Activated CD8-positive, alpha-beta memory T cell treated with anti-CD3 and anti-CD28 coated beads for 1 hour (primary cell): Measurements from ENCODE around the gene RHBDL3.

Experiments
- DNase-seq, 2 donors: peaks; one replicate each; pipeline ENCODE4 v3.0.0-alpha.2; 2020; ENCODE audit warnings: low read depth in 1 of 2; ENCODE audit errors: extremely low read depth in 1 of 2

The RHBDL3 gene

DNA sequence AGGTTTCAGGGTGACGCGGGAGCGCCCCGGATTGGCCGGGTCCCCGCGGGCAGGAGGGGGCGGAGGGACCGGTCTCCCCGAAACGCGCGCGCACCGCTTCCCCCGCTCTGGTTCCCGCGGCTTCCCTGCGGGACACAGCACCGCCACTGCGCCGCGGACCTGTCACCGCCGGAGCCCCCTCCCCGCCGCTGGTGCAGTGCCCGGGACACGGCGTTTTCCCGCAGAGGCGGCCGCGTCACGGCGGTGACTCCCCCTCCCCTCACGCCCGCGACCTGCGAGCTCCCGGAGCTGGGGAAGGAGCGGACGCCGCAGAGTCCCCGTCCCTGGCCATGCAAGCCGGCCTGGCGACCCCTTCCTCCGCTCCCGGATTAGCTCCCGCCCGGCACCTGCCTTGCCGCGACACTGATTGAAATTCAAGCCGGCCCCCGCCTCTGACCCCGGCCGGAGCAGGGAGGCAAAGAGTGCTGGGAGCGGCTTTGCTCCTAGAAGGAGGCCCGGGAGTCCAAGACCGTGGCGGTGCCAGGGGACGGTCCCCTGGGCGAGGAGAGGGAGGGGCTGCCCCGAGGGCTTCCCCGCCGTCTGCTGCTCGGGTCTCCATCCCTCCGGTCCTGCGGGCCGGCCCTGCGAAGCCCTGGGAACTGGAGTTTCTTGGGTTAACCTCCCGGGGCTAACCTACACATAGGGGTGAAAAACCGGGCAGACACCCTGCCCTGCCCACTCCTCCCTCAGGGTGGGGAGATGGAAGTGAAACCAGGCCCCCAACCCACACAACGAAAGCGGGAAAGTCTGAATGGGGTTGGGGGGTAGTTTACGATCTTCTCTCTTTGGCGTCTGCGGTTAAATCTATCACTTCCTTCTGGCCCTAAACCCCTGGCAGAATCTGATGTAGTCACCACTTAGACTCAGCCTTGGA lies 1.0 kb downstream of the RHBDL3 start:
- no peak for DNase-seq

DNA sequence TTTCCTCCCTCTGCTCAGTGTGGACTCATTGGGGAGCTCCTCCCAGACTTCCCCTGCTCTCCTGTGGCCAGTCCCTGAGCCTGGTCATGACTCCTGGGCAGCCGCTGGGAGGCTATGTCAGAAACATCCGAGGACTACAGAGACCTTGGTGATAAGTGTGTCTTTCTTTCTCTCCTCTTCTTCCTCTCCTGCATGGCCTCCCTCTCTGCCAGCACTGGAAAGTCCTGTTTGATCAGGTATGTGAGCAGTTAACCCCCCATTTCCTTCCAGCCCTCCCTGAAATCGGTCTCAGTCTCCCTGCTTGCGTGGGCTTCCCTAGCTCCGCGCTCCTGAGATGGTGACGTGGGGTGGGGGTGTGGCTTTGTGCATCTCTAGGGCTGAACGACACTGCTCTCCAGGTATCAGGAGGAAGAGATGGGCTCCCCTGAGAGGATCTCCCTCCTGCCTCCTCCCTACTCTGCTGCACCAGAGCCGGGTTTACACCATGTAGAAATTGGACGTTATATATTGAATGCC lies 2.1 kb downstream of the RHBDL3 start:
- no peak for DNase-seq

DNA sequence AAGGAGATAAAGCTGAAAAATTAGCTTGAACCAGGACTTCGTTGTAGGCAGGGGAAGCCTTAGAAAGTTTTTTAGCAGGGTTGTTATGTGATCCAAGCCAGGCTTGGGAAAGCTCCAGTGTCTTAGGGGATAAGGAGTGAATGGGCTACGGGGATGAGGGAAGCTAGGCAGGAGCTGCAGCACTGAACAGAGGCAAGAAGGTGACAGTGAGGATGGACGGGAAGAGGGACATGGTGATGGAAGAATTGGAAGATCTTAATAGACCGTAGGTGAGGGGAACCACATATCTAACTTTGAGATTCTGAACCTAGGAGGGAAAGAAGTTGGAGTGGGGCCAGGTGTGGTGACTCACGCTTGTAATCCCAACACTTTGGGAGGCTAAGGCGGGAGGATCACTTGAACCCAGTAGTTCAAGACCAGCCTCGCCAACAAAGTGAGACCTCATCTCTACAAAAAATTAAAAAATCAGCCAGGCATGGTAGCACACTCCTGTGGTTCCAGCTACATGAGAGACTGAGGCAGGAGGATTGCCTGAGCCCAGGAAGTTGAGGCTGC lies 3.2 kb downstream of the RHBDL3 start:
- no peak for DNase-seq

DNA sequence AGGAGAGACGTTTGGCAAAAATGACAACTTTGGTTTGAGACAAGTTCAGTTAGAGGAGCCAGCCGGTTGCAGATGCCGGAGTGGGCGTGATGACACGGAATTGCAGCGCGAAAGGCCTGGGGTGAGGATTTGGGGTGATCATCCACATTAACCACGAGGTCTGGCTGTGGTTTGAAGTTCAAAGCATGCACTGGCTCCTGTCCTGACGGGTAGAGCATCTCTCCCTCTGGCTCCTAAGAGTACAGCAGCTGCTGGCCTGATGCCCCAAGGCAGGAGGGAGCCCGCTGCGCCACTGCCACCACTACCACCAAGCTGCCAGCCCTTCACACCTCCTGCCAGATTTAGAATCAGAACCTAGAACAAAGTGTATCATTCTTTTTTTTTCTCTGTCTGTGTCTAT lies 3.7 kb downstream of the RHBDL3 start:
- no peak for DNase-seq

DNA sequence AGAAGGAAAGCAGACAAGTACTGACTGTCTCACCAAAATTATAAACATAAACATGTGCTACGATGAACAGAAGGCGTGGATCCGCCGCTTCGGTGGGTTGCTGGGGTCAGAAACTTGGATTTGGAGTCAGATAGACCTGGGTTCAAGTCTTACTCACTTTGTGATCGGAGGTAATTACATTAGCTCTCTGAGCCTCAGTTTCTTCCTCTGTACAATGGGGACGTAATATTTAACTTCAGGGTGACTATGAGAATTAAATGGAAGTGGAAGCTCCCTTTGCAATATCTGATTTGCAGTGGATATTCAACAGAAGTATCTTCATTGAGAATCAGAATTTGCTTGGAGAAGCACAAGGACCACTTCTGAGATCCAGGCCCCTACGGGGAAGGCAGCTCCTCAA lies 6.2 kb downstream of the RHBDL3 start:
- no peak for DNase-seq

DNA sequence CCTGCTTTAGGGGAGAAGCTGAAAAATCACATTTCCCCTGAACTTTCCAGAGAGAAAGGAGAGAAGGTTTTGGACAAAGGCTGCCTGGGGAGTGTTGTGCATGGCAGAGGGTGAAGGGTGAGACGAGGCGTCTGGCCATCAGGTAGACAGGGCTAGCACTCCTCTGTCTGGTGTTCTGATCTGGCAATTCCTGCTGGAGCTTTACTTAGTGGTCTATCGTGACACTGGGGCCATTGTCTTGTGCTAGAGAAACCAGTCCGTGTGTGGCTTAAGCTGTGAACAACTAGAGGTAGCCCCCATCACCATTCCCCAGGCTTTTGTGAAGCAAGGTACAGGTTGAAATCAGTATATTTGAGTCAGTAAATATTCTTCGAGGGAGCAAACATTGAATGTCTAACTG lies 8.5 kb downstream of the RHBDL3 start:
- no peak for DNase-seq

DNA sequence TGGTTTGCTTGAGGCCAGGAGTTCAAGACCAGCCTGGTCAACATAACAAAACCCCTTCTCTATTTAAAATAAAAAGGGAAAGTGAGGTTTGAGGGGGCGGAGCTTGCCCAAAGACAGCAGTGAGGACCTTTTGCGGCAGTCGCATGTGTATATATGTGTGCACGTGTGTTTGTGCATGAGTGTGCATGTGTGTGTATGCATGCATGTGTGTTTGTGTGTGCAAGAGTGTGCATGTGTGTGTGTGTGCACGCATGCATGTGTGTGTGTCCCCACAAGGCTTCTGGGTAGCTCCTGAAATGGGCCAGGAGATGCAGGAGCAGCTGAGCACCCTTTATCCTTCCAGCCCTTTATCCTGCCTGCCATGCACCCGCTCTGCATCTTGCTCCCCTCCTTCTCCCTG lies 9.0 kb downstream of the RHBDL3 start:
- DNase-seq: no peak

DNA sequence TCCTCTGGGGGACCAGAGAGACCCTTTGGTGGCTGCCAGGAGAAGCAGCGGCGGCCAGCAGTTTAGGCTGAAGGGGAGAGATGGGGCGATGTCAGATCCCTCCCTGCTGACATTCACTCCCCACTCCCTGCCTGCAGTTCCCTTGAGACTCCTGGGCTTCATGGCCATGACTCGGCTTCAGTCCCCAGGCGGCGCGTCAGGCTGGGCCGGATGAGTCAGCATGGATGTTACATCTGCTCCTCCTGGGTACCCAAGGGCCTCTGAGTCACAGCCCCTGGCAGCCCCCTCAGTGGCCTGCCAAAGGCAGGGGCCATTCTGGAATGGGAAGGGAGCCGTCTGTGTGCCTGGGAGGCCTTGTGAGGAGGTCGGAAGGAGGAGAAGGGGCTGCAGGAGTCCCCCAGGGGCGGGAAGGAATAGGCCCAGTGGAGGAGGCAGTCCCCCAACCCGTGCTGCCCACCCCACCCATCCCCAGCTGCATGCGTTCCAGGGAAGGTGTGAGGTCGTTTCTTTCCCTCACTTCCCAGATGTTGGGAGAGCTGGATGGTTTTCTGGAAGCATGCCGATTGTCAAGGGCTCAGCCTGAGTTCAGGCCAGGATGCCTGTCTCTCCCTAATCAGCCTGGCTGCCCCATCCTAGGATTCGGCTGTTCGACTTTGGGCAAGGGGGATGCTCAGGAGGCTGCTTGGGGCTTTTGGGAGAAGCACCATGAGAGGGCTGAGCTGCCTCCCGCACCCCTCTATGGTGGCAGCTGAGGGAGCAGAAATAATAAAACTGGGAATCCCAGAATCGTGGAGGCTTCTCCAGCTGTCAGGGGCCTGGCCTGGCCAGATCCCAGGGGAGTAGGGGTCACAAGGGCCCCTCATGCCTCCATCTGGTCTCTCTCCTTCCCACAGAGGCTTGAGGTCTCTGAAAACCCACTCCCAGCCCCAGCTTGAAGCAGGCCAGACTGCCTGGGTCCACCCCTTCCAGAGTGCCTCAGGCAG lies 9.7 kb downstream of the RHBDL3 start:
- DNase-seq: no peak

DNA sequence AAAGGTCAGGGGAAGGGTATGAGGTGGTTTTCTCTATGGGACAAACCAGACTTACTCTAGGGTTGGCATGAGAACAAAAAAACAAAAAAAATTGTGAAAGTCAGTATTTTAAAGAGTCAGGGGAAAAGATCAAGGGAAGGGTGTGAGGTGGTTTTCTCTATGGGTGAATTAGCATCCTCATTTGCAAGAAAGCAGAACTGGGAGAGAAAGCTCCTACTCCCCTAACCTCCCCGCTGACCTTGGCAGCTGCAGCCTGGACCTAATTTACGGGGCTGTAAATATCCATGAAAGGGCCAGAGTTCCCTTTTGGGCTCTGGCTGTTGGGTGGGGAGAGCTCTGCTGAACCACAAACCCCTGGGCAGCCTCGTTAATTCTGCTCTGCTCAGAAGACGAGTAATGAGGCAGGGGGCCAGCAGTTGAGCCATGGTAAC lies 10.6 kb downstream of the RHBDL3 start:
- no peak for DNase-seq

DNA sequence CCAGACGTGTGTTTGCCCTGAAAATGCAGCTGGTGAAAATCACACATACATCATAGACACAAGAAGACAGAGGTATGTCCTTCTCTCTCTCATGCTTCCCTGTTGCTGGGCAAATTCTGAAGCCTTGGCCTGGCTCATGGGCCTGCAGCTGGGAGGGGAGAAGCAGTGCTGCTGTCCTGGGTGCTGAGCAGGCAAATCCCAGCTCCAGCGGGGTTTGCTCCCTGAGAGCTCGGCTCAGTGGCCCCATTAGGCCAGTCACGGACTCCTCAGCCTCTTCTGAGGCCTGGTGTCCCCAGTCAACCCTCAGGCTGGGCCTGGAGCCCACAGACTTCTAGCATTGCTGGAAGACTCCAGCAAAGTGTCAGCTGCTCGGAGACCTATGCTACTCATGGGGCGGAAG lies 11.7 kb downstream of the RHBDL3 start:
- no peak for DNase-seq

DNA sequence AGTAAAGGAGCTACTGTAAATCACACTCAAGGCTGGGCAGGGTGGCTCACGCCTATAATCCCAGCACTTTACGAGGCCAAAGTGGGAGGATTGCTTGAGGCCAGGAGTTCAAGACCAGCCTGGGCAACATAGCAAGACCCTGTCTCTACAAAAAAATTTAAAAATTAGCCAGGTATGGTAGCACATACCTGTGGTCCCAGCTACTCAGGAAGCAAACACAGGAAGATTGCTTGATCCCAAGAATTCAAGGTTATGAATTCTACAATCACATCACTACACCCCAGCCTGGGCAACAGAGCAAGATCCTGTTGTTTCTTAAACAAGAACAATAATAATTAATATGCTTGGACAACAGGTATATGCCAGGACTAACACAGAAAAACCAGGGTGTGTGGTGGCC lies 13.2 kb downstream of the RHBDL3 start:
- no peak for DNase-seq

DNA sequence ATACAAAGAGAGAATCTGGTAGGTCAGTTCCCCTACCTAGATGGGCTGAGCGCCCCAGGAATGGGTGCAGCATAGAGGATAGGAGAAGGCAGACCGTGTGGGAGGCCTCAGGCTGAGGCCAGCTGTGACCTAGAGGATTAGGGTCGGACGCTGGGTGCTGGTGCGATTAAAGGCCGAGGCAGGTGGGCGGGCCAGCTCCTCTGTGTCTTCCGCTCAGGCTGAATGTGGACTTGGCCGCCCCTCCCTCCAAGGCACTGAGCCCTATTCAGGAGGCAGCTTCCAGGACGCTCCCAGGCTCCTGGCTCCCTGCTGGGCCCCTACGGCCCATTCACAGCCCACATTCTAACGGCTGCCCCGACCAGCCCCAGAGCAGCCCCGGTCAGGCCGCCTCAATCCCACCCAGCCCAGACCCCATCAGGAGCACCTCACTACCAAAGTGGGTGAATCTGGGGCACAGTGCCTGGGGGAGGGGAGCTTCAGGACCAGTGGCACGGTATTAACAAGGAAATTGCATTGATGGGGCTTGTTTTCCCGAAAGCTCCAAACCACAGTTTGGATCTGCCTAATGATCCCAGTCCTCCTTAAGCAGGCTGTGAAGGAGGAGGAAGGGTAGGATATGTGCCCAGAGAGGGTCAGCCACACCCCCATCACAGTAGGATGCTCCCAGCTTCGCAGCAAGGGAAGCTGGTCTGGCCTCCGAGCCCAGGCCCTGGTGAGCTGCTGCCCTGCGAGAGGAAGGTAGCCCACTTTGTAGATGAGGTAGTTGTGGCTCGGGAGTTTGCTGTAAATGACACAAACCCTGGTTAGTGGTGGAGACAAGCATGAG lies 14.5 kb downstream of the RHBDL3 start:
- DNase-seq: no peak

DNA sequence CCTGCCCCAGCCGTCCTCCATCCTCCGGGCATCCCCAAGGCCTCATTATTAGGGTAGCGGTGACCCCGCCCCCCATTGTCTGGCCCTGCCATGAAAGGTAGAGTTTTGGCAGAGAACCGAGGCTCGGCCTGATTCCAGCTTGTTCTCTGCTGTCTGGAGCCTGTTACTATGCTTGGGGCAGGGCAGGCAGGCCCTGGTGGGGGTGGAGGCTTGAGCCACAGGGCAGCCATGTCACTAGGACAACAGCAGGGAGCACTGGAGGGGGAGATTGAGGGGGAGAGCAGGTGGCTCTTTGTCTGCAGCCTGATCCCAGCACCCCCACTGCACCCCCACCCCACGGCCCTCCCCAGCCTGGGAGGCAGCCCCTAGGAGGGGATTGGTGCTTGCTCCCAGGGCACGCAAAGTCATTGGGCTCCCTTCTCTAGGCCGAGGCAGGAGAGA lies 15.4 kb downstream of the RHBDL3 start:
- no peak for DNase-seq

DNA sequence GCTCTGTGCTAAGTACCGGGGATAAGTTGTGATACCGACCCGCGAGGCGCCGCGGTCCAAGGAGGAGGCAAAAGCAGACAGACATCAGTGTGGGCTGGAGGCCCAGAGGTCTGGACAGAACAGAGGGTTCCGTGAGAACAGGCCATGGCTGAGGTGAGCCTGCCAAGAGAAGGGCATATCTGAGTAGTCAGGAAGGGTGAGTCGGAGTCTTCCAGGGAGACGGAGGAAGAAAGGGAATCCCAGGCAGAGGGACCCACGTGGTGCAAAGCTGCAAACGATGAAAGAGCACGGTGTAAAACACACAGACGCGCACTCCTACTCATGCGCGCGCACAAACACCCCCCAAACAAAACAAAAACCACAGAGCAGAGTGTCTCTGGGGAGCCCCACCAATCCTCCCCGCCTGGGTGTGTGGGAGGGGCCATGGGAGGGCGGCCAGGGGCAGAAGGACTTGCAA lies 18.1 kb downstream of the RHBDL3 start:
- DNase-seq: no peak

DNA sequence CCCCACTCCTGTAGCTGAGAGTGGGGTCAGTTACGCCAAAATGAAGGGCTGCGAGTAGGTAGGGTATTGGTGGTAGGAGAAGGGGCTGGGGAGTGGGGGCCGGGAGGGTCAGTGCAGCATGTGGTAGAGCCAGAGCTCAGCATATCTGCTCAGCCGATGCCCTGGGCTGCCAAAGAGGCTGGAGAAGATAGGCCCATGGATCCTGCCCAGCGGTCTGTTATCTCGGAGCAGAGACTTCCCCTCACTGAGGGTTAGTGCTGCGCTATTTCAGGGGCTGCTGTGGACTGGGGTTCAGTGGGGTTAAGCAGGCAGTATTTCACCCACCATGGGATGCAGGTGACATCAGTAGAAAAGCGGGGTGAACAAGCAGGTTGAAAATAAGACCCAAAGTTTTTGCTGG lies 19.7 kb downstream of the RHBDL3 start:
- DNase-seq: no peak

DNA sequence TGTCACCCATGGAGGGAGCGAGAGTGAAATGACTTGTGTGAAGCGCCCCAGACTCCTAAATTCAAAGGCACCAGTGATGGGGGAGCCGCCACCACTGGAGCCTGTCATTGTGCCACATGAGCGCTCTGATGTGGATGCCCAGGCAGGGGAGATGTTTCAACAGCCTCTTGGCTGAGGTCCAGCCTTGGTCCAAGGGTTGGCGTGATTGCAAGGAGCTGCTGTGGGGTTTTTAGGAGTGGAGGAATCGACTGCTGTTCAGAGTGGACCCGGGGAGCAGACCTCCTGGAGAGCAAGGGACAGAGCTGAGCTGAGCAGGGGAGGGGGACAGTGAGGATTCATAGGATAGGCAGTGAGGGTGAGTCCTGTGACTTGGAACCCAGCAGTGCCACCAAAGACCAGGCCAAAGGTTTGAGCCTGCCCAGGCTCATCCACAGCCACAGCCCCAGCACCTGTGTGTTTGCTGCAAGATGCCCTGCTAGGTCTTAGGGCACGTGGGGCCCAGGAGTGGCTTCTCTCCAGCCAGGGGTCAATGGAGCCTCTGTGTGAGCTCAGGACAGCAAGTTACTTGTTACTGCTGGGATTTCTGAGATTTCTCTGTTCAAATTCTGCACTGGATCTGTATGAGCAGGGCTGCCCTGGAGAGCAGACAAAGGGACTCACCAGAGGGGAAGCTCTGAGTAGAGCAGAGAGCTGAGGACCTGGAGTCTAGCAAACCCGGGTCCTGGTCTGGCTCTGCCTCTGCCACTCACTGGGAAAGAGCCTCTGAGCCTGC lies 20.3 kb downstream of the RHBDL3 start:
- DNase-seq: no peak

DNA sequence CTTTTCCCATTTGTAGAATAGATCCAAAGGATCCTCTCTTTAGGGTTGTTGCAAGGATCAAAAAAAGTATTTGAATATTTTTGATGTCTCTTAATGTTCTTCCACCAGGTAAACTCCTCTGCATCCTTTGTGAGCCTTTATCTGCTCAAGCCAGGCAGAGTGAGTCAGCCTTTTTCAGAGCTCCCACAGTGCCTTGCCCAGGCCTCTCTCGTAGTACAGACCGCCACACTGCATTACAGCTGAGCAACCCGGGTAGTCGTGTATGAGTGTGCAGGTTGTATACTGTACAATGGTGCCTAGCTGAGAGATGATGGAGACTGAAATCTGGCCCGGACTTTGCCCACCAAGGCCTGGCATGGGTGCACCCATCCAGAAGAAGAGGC lies 20.9 kb downstream of the RHBDL3 start:
- no peak for DNase-seq

DNA sequence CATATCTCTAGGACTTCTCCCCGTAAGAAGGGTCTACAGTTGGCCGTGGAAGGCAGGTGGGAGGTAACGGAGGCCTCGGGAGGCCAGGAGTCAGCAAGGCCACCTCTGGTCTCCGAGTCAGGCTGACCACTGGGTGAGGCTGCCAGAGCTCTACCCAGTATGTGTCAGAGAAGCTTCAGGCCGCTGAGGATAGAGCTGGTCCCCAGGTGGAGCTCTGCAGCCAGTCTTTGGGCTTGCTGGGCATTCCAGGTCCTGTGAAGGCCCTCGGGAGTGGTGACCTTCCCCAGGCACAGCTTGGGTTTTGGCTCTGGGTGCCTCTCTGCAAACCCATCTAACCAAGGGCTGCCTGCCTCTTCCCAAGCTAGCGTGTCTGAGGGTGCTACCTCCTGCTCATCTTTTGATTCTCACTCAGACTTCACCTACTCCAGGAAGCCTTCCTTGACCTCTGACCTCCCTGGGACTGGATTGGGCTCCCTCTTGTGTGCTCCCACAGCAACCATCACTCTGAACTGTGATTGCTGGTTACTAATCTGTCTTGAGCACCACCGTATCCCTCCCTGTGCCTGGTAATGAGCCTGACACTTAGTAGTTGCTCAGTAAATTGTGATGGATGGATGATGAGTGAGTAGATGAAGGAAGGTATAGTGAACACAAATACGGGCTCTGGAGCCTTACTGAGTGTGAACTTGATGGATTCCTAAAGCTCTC lies 22.3 kb downstream of the RHBDL3 start:
- no peak for DNase-seq

DNA sequence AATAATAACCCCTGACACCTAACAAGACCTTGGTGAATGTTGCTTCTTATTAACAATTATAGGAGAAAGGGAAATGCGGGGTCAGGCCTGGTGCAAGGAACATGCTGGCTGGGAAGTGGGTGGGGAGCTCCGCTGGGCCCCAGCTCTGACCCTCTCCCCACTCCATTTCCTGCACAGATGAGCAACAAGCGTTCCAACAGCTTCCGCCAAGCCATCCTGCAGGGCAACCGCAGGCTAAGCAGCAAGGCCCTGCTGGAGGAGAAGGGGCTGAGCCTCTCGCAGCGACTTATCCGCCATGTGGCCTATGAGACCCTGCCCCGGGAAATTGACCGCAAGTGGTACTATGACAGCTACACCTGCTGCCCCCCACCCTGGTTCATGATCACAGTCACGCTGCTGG lies 23.0 kb downstream of the RHBDL3 start:
- no peak for DNase-seq
